HEK293 (cell line): ENCODE results near the gene TXNRD2.
A peak's percentile ranks its signal among the peaks of the same experiment; 100 is the strongest.

Experiments used
- CTCF ChIA-PET: fragments of 350-600 bp; formaldehyde crosslinking; extraction: SDS; loops from one replicate; lab custom pipeline; 2021; ENCODE audit warnings: antibody characterized with exemption; lab: Yijun Ruan, JAX
- POLR2A ChIA-PET: fragments of 300-600 bp; formaldehyde crosslinking; extraction: SDS; loops from one replicate; lab custom pipeline; 2020; ENCODE audit warnings: antibody characterized with exemption, inconsistent platforms; lab: Yijun Ruan, JAX
- H3K27ac ChIP-seq: fragments of 200-500 bp; sonication (Bioruptor generic); 2 replicates; pipeline ENCODE4 v1.5.1; 2014; ENCODE audit warnings: low read depth, low read length, control low read depth, inconsistent platforms; ENCODE audit errors: extremely low read depth
- H3K36me3 ChIP-seq, 2 experiments: fragments of 200-500 bp in 1 of 2; sonication (Bioruptor generic) in 1 of 2; 1 replicate in 1 of 2; 2 replicates in 1 of 2; pipeline ENCODE4 v1.5.1; 2014 to 2017; ENCODE audit warnings: inconsistent platforms in 2 of 2, low read length in 2 of 2; ENCODE audit not compliant: control insufficient read depth in 2 of 2, insufficient read depth in 1 of 2
- H3K4me1 ChIP-seq: fragments of 200-500 bp; sonication (Bioruptor generic); 2 replicates; pipeline ENCODE4 v1.5.1; 2014; ENCODE audit warnings: mild to moderate bottlenecking, low read length, inconsistent platforms; ENCODE audit not compliant: control insufficient read depth, insufficient read depth
- H3K4me3 ChIP-seq: 2 replicates; pipeline ENCODE4 v1.5.1; 2011; ENCODE audit warnings: low read depth, mild to moderate bottlenecking, control low read depth, low read length, moderate library complexity
- H3K9me3 ChIP-seq: fragments of 200-500 bp; sonication (Bioruptor generic); 2 replicates; pipeline ENCODE4 v1.5.1; 2014; ENCODE audit warnings: low read depth, low read length, inconsistent platforms; ENCODE audit not compliant: control insufficient read depth, insufficient read depth
- GLIS1 ChIP-seq: fragments of 450-650 bp; formaldehyde crosslinking; IDR thresholded peaks from 2 replicates; pipeline ENCODE4 v1.5.1; 2016; ENCODE audit warnings: missing biosample characterization, missing genetic modification characterization
- GLIS2 ChIP-seq: fragments of 450-650 bp; formaldehyde crosslinking; IDR thresholded peaks from 2 replicates; pipeline ENCODE4 v1.5.1; 2016; ENCODE audit warnings: missing biosample characterization, missing genetic modification characterization
- IKZF3 ChIP-seq: fragments of 450-650 bp; IDR thresholded peaks from 2 replicates; pipeline ENCODE4 v1.5.0; 2018; ENCODE audit warnings: missing biosample characterization, mild to moderate bottlenecking, missing genetic modification characterization, moderate library complexity
- PATZ1 ChIP-seq: fragments of 450-650 bp; formaldehyde crosslinking; IDR thresholded peaks from 2 replicates; pipeline ENCODE4 v1.5.1; 2016; ENCODE audit warnings: missing biosample characterization, missing genetic modification characterization
- PRDM10 ChIP-seq: fragments of 450-650 bp; formaldehyde crosslinking; IDR thresholded peaks from 2 replicates; pipeline ENCODE4 v1.5.1; 2016; ENCODE audit warnings: missing biosample characterization, missing genetic modification characterization
- REPIN1 ChIP-seq: fragments of 450-650 bp; formaldehyde crosslinking; IDR thresholded peaks from 2 replicates; pipeline ENCODE4 v1.5.1; 2017; ENCODE audit warnings: missing biosample characterization, missing genetic modification characterization, low read depth
- YY1 ChIP-seq: fragments of 450-650 bp; formaldehyde crosslinking; IDR thresholded peaks from 2 replicates; pipeline ENCODE4 v1.5.1; 2018; ENCODE audit warnings: missing biosample characterization, missing genetic modification characterization
- ZBTB1 ChIP-seq: fragments of 450-650 bp; formaldehyde crosslinking; IDR thresholded peaks from 2 replicates; pipeline ENCODE4 v1.5.1; 2016; ENCODE audit warnings: missing biosample characterization, missing genetic modification characterization
- ZBTB17 ChIP-seq: fragments of 450-650 bp; formaldehyde crosslinking; IDR thresholded peaks from 2 replicates; pipeline ENCODE4 v1.5.1; 2016; ENCODE audit warnings: missing biosample characterization, missing genetic modification characterization
- ZIC2 ChIP-seq: fragments of 450-650 bp; formaldehyde crosslinking; IDR thresholded peaks from 2 replicates; pipeline ENCODE4 v1.5.1; 2016; ENCODE audit warnings: missing biosample characterization, missing genetic modification characterization
- ZNF324 ChIP-seq: fragments of 450-650 bp; formaldehyde crosslinking; IDR thresholded peaks from 2 replicates; pipeline ENCODE4 v1.5.1; 2016; ENCODE audit warnings: missing biosample characterization, missing genetic modification characterization
- ZNF433 ChIP-seq: fragments of 450-650 bp; formaldehyde crosslinking; IDR thresholded peaks from 2 replicates; pipeline ENCODE4 v1.5.1; 2016; ENCODE audit warnings: missing biosample characterization, missing genetic modification characterization, low read depth
- ZNF488 ChIP-seq: fragments of 450-650 bp; formaldehyde crosslinking; IDR thresholded peaks from 2 replicates; pipeline ENCODE4 v1.5.1; 2016; ENCODE audit warnings: missing biosample characterization, missing genetic modification characterization
- ZNF529 ChIP-seq: fragments of 450-650 bp; formaldehyde crosslinking; IDR thresholded peaks from 2 replicates; pipeline ENCODE4 v1.5.1; 2017; ENCODE audit warnings: missing genetic modification characterization, missing biosample characterization; ENCODE audit not compliant: insufficient replicate concordance
- ZNF530 ChIP-seq: fragments of 450-650 bp; formaldehyde crosslinking; IDR thresholded peaks from 2 replicates; pipeline ENCODE4 v1.5.1; 2016; ENCODE audit warnings: low read depth, missing biosample characterization, missing genetic modification characterization
- ZNF596 ChIP-seq: fragments of 450-650 bp; IDR thresholded peaks from 2 replicates; pipeline ENCODE4 v1.5.0; 2018; ENCODE audit warnings: missing biosample characterization, mild to moderate bottlenecking, missing genetic modification characterization, moderate library complexity
- ZNF701 ChIP-seq: fragments of 450-650 bp; formaldehyde crosslinking; IDR thresholded peaks from 2 replicates; pipeline ENCODE4 v1.5.1; 2016; ENCODE audit warnings: missing biosample characterization, missing genetic modification characterization
- ZSCAN23 ChIP-seq: fragments of 450-650 bp; formaldehyde crosslinking; IDR thresholded peaks from 2 replicates; pipeline ENCODE4 v1.5.1; 2016; ENCODE audit warnings: missing biosample characterization, missing genetic modification characterization
- ZSCAN4 ChIP-seq: fragments of 450-650 bp; formaldehyde crosslinking; IDR thresholded peaks from 2 replicates; pipeline ENCODE4 v1.5.1; 2017; ENCODE audit warnings: missing biosample characterization, missing genetic modification characterization
- ZXDB ChIP-seq: fragments of 450-650 bp; formaldehyde crosslinking; IDR thresholded peaks from 2 replicates; pipeline ENCODE4 v1.5.1; 2016; ENCODE audit warnings: missing biosample characterization, missing genetic modification characterization

The TXNRD2 gene

GRCh38 chr22:19955241-19956128 is 13.9 kb upstream of the TXNRD2 start (continued):
- TF ChIP-seq ZXDB (tag by site-specific recombination) (no peak), ZNF596 (tag by site-specific recombination) (no peak), GLIS1 (peak; percentile 58), ZNF701 (no peak), ZSCAN4 (tag by site-specific recombination) (no peak), ZNF433 (no peak), GLIS2 (0 out of 2 replicates have a peak, but pooled peaks have one; percentile 30), ZNF530 (no peak), ZNF488 (tag by site-specific recombination) (no peak), YY1 (tag by site-specific recombination) (no peak), ZNF324 (tag by site-specific recombination) (no peak), REPIN1 (tag by site-specific recombination) (no peak), ZIC2 (tag by site-specific recombination) (peak; percentile 46)

GRCh38 chr22:19951346-19951745 is 9.7 kb upstream of the TXNRD2 start:
- TF ChIP-seq PATZ1 (tag by site-specific recombination) (no peak), ZBTB17 (tag by site-specific recombination) (peak; percentile 43; the same call in 1 of the 2 replicates), ZBTB1 (tag by site-specific recombination) (no peak), ZSCAN23 (tag by site-specific recombination) (no peak), IKZF3 (tag by site-specific recombination) (0 out of 2 replicates have a peak, but pooled peaks have one; percentile 10), PRDM10 (tag by site-specific recombination) (no peak), ZNF529 (no peak)
- no peak overlapping the region for H3K4me3 ChIP-seq
- no peaks in the 10 kb centered on the region for H3K9me3 ChIP-seq
- no peak overlapping the region for H3K27ac ChIP-seq
- H3K4me1 ChIP-seq = 0 out of 2 replicates have a peak, but pooled peaks cover 2% of the 10 kb centered on the region
- CTCF ChIA-PET = interaction anchor here (0.8 kb wide), 1 partner anchor 159 kb away, joined by 3 read pairs; no protein-coding TSS in a partner anchor
- POLR2A ChIA-PET = interaction anchor here (0.7 kb wide), 1 partner anchor 30 kb away, joined by 7 read pairs; no protein-coding TSS in a partner anchor
- peaks cover 0 to 10% of the 10 kb centered on the region in 2 experiments; a peak in 2 of 3 replicates for H3K36me3 ChIP-seq
